ENCODE data around the gene PPP4R3C.
"Not testable (repeated sequence)": the region's sequence is repeated elsewhere in the genome, so short reads cannot be mapped to it uniquely, and the experiment has no call there.

Gene PPP4R3C

GRCh38 chrX:27463187-27463586, at the start of gene PPP4R3C:
Gene PPP4R3C (minus strand): TSS chrX:27463341. CDS start chrX:27463296, 45 bp downstream.
- no peak for DNase-seq (ENCODE audit: low read depth, low spot score)

- no peak for DNase-seq (ENCODE audit: low read depth, low spot score)
Observed at GRCh38 chrX:27491397-27491796, 28.3 kb upstream of the PPP4R3C start.

GRCh38 chrX:27466051-27466450, 2.9 kb upstream of the PPP4R3C start:
- DNase-seq (ENCODE audit: low read depth, low spot score): no peak

GRCh38 chrX:27465036-27465435, 1.9 kb upstream of the PPP4R3C start:
- DNase-seq (ENCODE audit: low read depth, low spot score): no peak

- DNase-seq (ENCODE audit: low read depth, low spot score): not testable (repeated sequence)
Observed at GRCh38 chrX:27459129-27459528, 4.0 kb downstream of the PPP4R3C start.

- DNase-seq (ENCODE audit: low read depth, low spot score): not testable (repeated sequence)
Observed at GRCh38 chrX:27458544-27458943, 4.6 kb downstream of the PPP4R3C start.

- DNase-seq (ENCODE audit: low read depth, low spot score): no peak
Observed at GRCh38 chrX:27451324-27451723, 11.8 kb downstream of the PPP4R3C start.

- no peak for DNase-seq (ENCODE audit: low read depth, low spot score)
Observed at GRCh38 chrX:27446423-27446822, 16.7 kb downstream of the PPP4R3C start.

- no peak for DNase-seq (ENCODE audit: low read depth, low spot score)
Observed at GRCh38 chrX:27445438-27445837, 17.7 kb downstream of the PPP4R3C start.

- DNase-seq (ENCODE audit: low read depth, low spot score): peak; percentile 0
Observed at GRCh38 chrX:27444093-27444908, 18.8 kb downstream of the PPP4R3C start.

- DNase-seq (ENCODE audit: low read depth, low spot score): not testable (repeated sequence)
Observed at GRCh38 chrX:27442392-27442791, 20.7 kb downstream of the PPP4R3C start.

- DNase-seq (ENCODE audit: low read depth, low spot score): peak; percentile 44
Observed at GRCh38 chrX:27439771-27440170, 23.4 kb downstream of the PPP4R3C start.

- no peak for DNase-seq (ENCODE audit: low read depth, low spot score)
Observed at GRCh38 chrX:27438937-27439336, 24.2 kb downstream of the PPP4R3C start.

GRCh38 chrX:27435031-27435430, 28.1 kb downstream of the PPP4R3C start:
- no peak for DNase-seq (ENCODE audit: low read depth, low spot score)

Measured in astrocyte of the hippocampus (primary cell).